Measurements from ENCODE around the gene DCAF11. TPM values are rescaled to one million over a fixed set of nuclear protein-coding genes. Genes with fewer than 3 reads are reported as not detected.

The DCAF11 gene
- polyA plus RNA-seq, 6 donors from 2014 or later = 65.8 to 106 (median 78.5) TPM

DNA sequence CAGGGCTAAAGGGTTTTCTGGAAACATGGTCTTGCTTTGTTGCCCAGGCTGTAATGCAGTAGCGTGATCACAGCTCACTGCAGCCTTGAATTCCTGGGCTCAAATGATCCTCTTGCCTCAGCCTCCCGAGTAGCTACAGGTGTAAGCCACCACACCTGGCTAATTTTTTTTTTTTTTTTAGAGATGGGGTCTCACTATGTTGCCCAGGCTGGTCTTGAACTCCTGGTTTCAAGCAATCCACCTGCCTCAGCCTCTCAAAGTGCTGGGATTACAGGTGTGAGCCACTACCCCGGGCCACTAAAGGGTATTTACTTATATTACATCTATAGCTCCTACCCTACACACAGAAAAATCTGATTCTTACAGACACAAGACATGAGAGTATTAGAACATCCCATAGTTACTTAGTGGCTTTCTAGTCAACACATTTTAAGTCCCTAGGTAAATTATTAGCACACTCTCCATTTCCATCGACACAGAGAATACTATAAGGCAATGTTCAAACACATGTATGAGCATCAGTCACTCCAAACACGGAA, 6.2 kb upstream of the DCAF11 start:
- Mint-ChIP-seq H3K27me3 (no peaks in the 10 kb centered on the region), H3K4me1 (peaks cover 7 to 18% (median 10%) of the 10 kb centered on the region in 3 donors), H3K9me3 (peaks cover 0 to 2% (median 0%) of the 10 kb centered on the region in 7 donors), H3K4me3 (peak overlapping the region in 3 of 8 donors; percentile 56 to 72 (median 57)), H3K27ac (peak overlapping the region; percentile 81 to 94 (median 92)), H3K36me3 (peaks cover 14% of the 10 kb centered on the region in 2 donors)
- DNase-seq = no peak
- ATAC-seq (ENCODE audit: low read depth in 2 of 2) = no peak

GRCh38 chr14:24110060-24110459, 4.5 kb upstream of the DCAF11 start:
- H3K27ac Mint-ChIP-seq = no peak overlapping the region
- ATAC-seq (ENCODE audit: low read depth in 2 of 2) = no peak

DNA sequence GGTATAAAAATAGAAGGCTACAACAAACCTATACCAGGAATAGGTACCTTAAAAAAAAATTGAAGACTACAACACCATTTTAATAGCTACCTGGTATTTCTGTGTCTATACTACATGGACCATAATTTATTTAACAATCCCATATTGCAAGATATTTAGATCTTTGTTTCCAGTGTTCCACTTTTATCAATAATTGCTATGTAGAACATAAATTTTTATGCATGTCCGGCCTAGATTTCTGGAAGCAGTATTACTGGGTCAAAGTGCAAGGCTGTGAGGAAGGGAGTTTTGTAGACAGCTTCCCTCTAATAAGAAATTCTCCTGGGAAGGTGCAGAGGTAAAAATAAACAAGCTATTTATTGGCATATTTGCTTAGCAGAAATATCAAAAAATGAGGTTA, 4.1 kb upstream of the DCAF11 start:
- H3K27ac Mint-ChIP-seq = no peak overlapping the region
- peaks cover 13 to 24% (median 17%) of the 10 kb centered on the region in 3 donors for H3K4me1 Mint-ChIP-seq
- H3K9me3 Mint-ChIP-seq = no peaks in the 10 kb centered on the region
- peak overlapping the region in 1 of 8 donors; percentile 46 for H3K4me3 Mint-ChIP-seq
- H3K27me3 Mint-ChIP-seq = no peaks in the 10 kb centered on the region
- ATAC-seq (ENCODE audit: low read depth in 2 of 2) (no peak), DNase-seq (no peak)
- no peaks in the 10 kb centered on the region for H3K36me3 Mint-ChIP-seq

More at GRCh38 chr14:24110060-24110459, 4.5 kb upstream of the DCAF11 start:
- Mint-ChIP-seq H3K9me3 (no peaks in the 10 kb centered on the region), H3K4me3 (no peak overlapping the region), H3K36me3 (peaks cover 0 to 2% of the 10 kb centered on the region in 2 donors), H3K4me1 (peaks cover 8 to 20% (median 13%) of the 10 kb centered on the region in 3 donors), H3K27me3 (no peaks in the 10 kb centered on the region)
- no peak for DNase-seq

DNA sequence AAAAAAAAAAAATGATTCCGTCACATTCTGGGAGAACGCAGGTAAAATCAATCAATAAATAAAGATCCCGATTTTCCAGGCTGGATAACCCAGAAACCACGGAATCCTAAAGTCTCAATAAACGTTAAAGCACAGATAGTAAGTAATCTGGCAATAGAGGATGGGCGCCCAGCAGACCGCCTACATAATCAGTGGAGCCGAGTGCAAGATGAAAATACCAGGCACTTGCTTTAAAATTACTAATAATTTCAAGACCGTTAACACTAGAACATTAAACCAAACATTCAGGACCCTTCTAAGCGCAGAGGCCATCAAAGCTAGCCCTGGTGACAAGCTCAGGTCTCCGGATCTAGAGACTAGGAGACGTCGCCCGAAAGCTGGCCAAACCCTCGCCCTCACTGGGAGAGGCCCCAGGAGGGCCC, 1.2 kb upstream of the DCAF11 start:
- Mint-ChIP-seq H3K27me3 (no peaks in the 10 kb centered on the region), H3K36me3 (peaks cover 3 to 6% of the 10 kb centered on the region in 2 donors), H3K9me3 (no peaks in the 10 kb centered on the region), H3K4me3 (peak overlapping the region; percentile 97 to 99 (median 98)), H3K27ac (peak overlapping the region; percentile 99 to 100 (median 100)), H3K4me1 (peaks cover 27 to 40% (median 39%) of the 10 kb centered on the region in 3 donors)
- ATAC-seq (ENCODE audit: low read depth in 2 of 2) = no peak
- DNase-seq = no peak

- H3K4me1 Mint-ChIP-seq = peaks cover 25 to 38% (median 33%) of the 10 kb centered on the region in 3 donors
- H3K9me3 Mint-ChIP-seq = no peaks in the 10 kb centered on the region
- H3K36me3 Mint-ChIP-seq = peaks cover 9 to 10% of the 10 kb centered on the region in 2 donors
- no peak for DNase-seq
- H3K27ac Mint-ChIP-seq = peak overlapping the region; percentile 99 to 100 (median 100)
- ATAC-seq (ENCODE audit: low read depth in 2 of 2) = peak; percentile 12 to 14
- no peaks in the 10 kb centered on the region for H3K27me3 Mint-ChIP-seq
- peak overlapping the region; percentile 97 to 99 (median 98) for H3K4me3 Mint-ChIP-seq
Observed at GRCh38 chr14:24113801-24114531, 611 bp upstream of the DCAF11 start.

- H3K4me3 Mint-ChIP-seq = peak overlapping the region; percentile 97 to 99 (median 98)
- H3K27ac Mint-ChIP-seq = peak overlapping the region; percentile 99 to 100 (median 100)
- H3K4me1 Mint-ChIP-seq = peaks cover 25 to 33% (median 31%) of the 10 kb centered on the region in 3 donors
- DNase-seq = no peak
- H3K9me3 Mint-ChIP-seq = no peaks in the 10 kb centered on the region
- H3K36me3 Mint-ChIP-seq = peaks cover 11 to 17% of the 10 kb centered on the region in 2 donors
- no peak for ATAC-seq (ENCODE audit: low read depth in 2 of 2)
- H3K27me3 Mint-ChIP-seq = no peaks in the 10 kb centered on the region
Observed at GRCh38 chr14:24115422-24116127, 998 bp downstream of the DCAF11 start.

DNA sequence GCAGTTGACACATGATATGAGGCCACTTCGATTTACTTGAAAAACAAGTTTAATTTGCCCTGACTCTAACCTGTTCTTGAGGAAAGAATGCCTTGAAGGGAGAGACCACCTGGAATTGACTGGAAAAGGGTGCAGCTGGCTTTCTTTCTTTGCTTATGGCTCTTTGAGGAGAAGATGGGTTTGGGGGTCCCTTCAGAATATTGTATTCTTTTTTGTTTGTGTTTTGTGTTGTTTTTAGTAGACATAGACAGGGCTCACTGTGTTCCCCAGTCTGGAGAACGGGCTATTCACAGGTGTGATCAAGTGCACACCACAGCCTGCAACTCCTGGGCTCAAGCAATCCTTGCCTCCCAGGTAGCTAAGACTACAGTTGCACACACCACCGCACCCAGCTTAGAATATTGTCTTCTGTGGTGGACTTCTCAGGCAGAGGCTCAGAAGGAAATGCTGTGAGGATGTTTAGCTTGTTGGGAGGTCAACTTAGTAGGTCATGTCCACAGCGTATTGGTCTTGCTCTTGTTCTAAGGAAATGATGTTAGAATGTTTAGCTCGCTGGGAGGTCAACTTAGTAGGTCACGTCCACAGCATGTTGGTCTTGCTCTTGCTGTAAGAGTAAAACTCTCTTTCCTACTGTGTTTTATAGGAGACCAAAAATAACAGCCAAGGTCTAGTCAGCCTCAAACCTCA, 1.7 kb downstream of the DCAF11 start:
- Mint-ChIP-seq H3K27me3 (no peaks in the 10 kb centered on the region), H3K9me3 (no peaks in the 10 kb centered on the region), H3K4me1 (peaks cover 25 to 33% (median 31%) of the 10 kb centered on the region in 3 donors), H3K4me3 (peak overlapping the region; percentile 97 to 99 (median 98)), H3K36me3 (peaks cover 11 to 17% of the 10 kb centered on the region in 2 donors), H3K27ac (peak overlapping the region in 5 of 6 donors; percentile 3 to 88 (median 47))
- no peak for DNase-seq
- no peak for ATAC-seq (ENCODE audit: low read depth in 2 of 2)

GRCh38 chr14:24117179-24117578, 2.6 kb downstream of the DCAF11 start:
- Mint-ChIP-seq H3K27ac (peak overlapping the region in 3 of 6 donors; percentile 18 to 88 (median 34)), H3K9me3 (no peaks in the 10 kb centered on the region), H3K4me3 (peak overlapping the region in 1 of 8 donors; percentile 97), H3K27me3 (no peaks in the 10 kb centered on the region), H3K36me3 (peaks cover 11 to 17% of the 10 kb centered on the region in 2 donors), H3K4me1 (peaks cover 25 to 35% (median 31%) of the 10 kb centered on the region in 3 donors)
- ATAC-seq (ENCODE audit: low read depth in 2 of 2) (no peak), DNase-seq (no peak)

- Mint-ChIP-seq H3K4me3 (no peak overlapping the region), H3K4me1 (peaks cover 44 to 56% (median 52%) of the 10 kb centered on the region in 3 donors), H3K36me3 (peaks cover 17 to 21% of the 10 kb centered on the region in 2 donors), H3K27ac (peak overlapping the region in 1 of 6 donors; percentile 89), H3K27me3 (no peaks in the 10 kb centered on the region), H3K9me3 (no peaks in the 10 kb centered on the region)
- no peak for ATAC-seq (ENCODE audit: low read depth in 2 of 2)
- DNase-seq = no peak
Observed at GRCh38 chr14:24119691-24120090, 5.1 kb downstream of the DCAF11 start.

GRCh38 chr14:24121210-24121609, 6.6 kb downstream of the DCAF11 start:
- Mint-ChIP-seq H3K27me3 (no peaks in the 10 kb centered on the region), H3K36me3 (peaks cover 17 to 21% of the 10 kb centered on the region in 2 donors), H3K27ac (peak overlapping the region in 3 of 6 donors; percentile 5 to 42 (median 9)), H3K9me3 (no peaks in the 10 kb centered on the region), H3K4me3 (no peak overlapping the region), H3K4me1 (peaks cover 32 to 48% (median 37%) of the 10 kb centered on the region in 3 donors)
- DNase-seq (no peak), ATAC-seq (ENCODE audit: low read depth in 2 of 2) (no peak)

DNA sequence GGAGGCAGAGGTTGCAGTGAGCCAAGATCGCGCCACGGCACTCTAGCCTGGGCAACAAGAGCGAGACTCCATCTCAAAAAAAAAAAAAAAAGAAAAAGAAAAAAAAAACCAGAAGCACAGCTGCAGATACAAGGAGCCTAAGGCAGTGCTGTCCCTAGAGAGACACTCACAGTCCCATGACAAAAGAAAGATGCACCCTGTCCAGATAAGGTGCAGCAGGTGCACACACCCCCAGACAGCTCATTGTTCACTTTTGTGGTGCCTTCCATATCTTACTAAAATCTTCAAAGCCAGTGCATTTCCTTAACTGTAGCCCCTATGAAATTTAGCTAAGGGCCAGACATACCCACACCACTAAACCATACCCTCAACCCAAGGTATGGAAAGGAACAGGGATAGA, 7.8 kb downstream of the DCAF11 start:
- ATAC-seq (ENCODE audit: low read depth in 2 of 2) (no peak), DNase-seq (no peak)
- Mint-ChIP-seq H3K27ac (peak overlapping the region in 4 of 6 donors; percentile 66 to 93 (median 88)), H3K36me3 (peaks cover 17% of the 10 kb centered on the region in 2 donors), H3K27me3 (no peaks in the 10 kb centered on the region), H3K4me3 (peak overlapping the region in 2 of 8 donors; percentile 1 to 52), H3K4me1 (peaks cover 26 to 42% (median 26%) of the 10 kb centered on the region in 3 donors), H3K9me3 (no peaks in the 10 kb centered on the region)

DNA sequence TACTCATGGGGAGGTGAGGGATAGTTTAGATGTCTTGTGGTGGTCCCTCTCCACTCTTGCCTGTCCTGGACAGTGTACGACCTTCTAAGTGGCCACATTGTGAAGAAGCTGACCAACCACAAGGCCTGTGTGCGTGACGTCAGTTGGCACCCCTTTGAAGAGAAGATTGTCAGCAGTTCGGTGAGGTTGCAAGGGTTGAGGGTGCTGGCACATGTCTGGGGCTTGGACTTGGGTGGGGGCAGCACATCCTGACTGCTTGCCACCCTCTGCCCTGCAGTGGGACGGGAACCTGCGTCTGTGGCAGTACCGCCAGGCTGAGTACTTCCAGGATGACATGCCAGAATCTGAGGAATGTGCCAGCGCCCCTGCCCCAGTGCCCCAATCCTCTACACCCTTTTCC, 8.3 kb downstream of the DCAF11 start:
- Mint-ChIP-seq H3K27ac (peak overlapping the region; percentile 37 to 97 (median 88)), H3K4me3 (peak overlapping the region in 1 of 8 donors; percentile 37), H3K9me3 (no peaks in the 10 kb centered on the region), H3K27me3 (no peaks in the 10 kb centered on the region), H3K4me1 (peaks cover 27 to 47% (median 30%) of the 10 kb centered on the region in 3 donors), H3K36me3 (peaks cover 17% of the 10 kb centered on the region in 2 donors)
- DNase-seq (no peak), ATAC-seq (ENCODE audit: low read depth in 2 of 2) (no peak)

Data from naive B cell (primary cell).